ENCODE data around the gene NDUFV3.
"Not testable (repeated sequence)": the region's sequence is repeated elsewhere in the genome, so short reads cannot be mapped to it uniquely, and the experiment has no call there.

NDUFV3 gene

GRCh38 chr21:42868196-42868595 is 24.9 kb upstream of the NDUFV3 start:
- H3K36me3 ChIP-seq = peaks cover 70 to 96% (median 81%) of the 10 kb centered on the region in 11 experiments
- H3K4me1 ChIP-seq = peaks cover 15 to 53% (median 43%) of the 10 kb centered on the region in 10 experiments
- peaks cover 21 to 100% (median 99%) of the 10 kb centered on the region in 11 experiments; a peak in 21 of 22 replicates for H4K20me1 ChIP-seq
- H3K27ac ChIP-seq = no peak overlapping the region
- no peaks in the 10 kb centered on the region for H3K9me3 ChIP-seq (replicated peaks in 1 of 11)
- TF ChIP-seq Cebpa-rat (IDR thresholded peaks at IDR 0.05) = no peak
- H3K9ac ChIP-seq = no peak overlapping the region
- H3K4me3 ChIP-seq = no peak overlapping the region
- peak overlapping the region in 7 of 11 experiments; percentile 74 to 96 (median 85); a peak in 7 of 22 replicates for H3K4me2 ChIP-seq
- H3K27me3 ChIP-seq = no peaks in the 10 kb centered on the region

GRCh38 chr21:42873096-42873495 is 20.0 kb upstream of the NDUFV3 start:
- Histone ChIP-seq H3K27me3 (no peaks in the 10 kb centered on the region), H3K36me3 (peaks cover 75 to 97% (median 91%) of the 10 kb centered on the region in 11 experiments), H3K9ac (no peak overlapping the region), H3K27ac (no peak overlapping the region), H4K20me1 (peaks cover 0 to 100% (median 72%) of the 10 kb centered on the region in 11 experiments; a peak in 19 of 22 replicates), H3K4me3 (no peak overlapping the region), H3K4me2 (no peak overlapping the region), H3K4me1 (peaks cover 6 to 16% (median 12%) of the 10 kb centered on the region in 10 experiments), H3K9me3 (replicated peaks in 1 of 11) (no peaks in the 10 kb centered on the region)
- TF ChIP-seq Cebpa-rat (IDR thresholded peaks at IDR 0.05) = no peak

- H3K9ac ChIP-seq; H3K4me3 ChIP-seq; H3K9me3 ChIP-seq (replicated peaks in 1 of 11); H3K27ac ChIP-seq; H3K27me3 ChIP-seq; H3K4me2 ChIP-seq: not testable (repeated sequence)
- peaks cover 48 to 70% (median 64%) of the 10 kb centered on the region in 11 experiments for H3K36me3 ChIP-seq
- H4K20me1 ChIP-seq = peaks cover 0 to 83% (median 45%) of the 10 kb centered on the region in 11 experiments; a peak in 18 of 22 replicates
- H3K4me1 ChIP-seq = peaks cover 14 to 24% (median 19%) of the 10 kb centered on the region in 10 experiments
Measured at GRCh38 chr21:42875811-42876210, 17.3 kb upstream of the NDUFV3 start.

- peaks cover 20 to 41% (median 36%) of the 10 kb centered on the region in 11 experiments for H3K36me3 ChIP-seq
Measured at GRCh38 chr21:42878678-42878992, 14.5 kb upstream of the NDUFV3 start.

GRCh38 chr21:42878993-42879787 is 13.9 kb upstream of the NDUFV3 start, which contains the start of gene WDR4:
WDR4 (minus strand) TSS chr21:42879539; CDS start chr21:42879495, 44 bp downstream.
- peaks cover 0 to 5% (median 0%) of the 10 kb centered on the region in 11 experiments; a peak in 3 of 22 replicates for H3K9me3 ChIP-seq (replicated peaks in 1 of 11)
- peaks cover 14 to 26% (median 19%) of the 10 kb centered on the region in 10 experiments for H3K4me1 ChIP-seq
- peak within 1 kb of the TSS; percentile 79 to 100 (median 91) for H3K4me3 ChIP-seq
- H3K27me3 ChIP-seq = no peaks in the 10 kb centered on the region
- H3K4me2 ChIP-seq = peak within 1 kb of the TSS; percentile 83 to 96 (median 92)
- H4K20me1 ChIP-seq = peaks cover 0 to 49% (median 16%) of the 10 kb centered on the region in 11 experiments; a peak in 12 of 22 replicates
- peak within 1 kb of the TSS; percentile 73 to 99 (median 93) for H3K27ac ChIP-seq
- no peak for TF ChIP-seq Cebpa-rat (IDR thresholded peaks at IDR 0.05)
- H3K36me3 ChIP-seq = peaks cover 17 to 36% (median 30%) of the 10 kb centered on the region in 11 experiments; a peak in 21 of 22 replicates
- H3K9ac ChIP-seq = peak within 1 kb of the TSS; percentile 81 to 99 (median 92)

More at GRCh38 chr21:42878678-42878992, 14.5 kb upstream of the NDUFV3 start:
- Histone ChIP-seq H3K27me3 (no peaks in the 10 kb centered on the region), H3K9me3 (replicated peaks in 1 of 11) (peaks cover 0 to 5% (median 0%) of the 10 kb centered on the region in 11 experiments; a peak in 3 of 22 replicates), H3K4me3 (peak overlapping the region; percentile 79 to 100 (median 91)), H3K4me2 (peak overlapping the region; percentile 71 to 96 (median 91)), H3K9ac (peak overlapping the region; percentile 81 to 99 (median 92)), H4K20me1 (peaks cover 0 to 55% (median 18%) of the 10 kb centered on the region in 11 experiments; a peak in 16 of 22 replicates), H3K4me1 (peaks cover 14 to 26% (median 19%) of the 10 kb centered on the region in 10 experiments), H3K27ac (peak overlapping the region in 10 of 11 experiments; percentile 83 to 99 (median 94); a peak in 21 of 22 replicates)
- TF ChIP-seq Cebpa-rat (IDR thresholded peaks at IDR 0.05) = no peak

- H3K4me1 ChIP-seq = peaks cover 14 to 26% (median 19%) of the 10 kb centered on the region in 10 experiments
- peak overlapping the region; percentile 81 to 99 (median 92); a peak in 21 of 22 replicates for H3K9ac ChIP-seq
- peak overlapping the region; percentile 73 to 93 (median 91) for H3K4me2 ChIP-seq
- H3K9me3 ChIP-seq (replicated peaks in 1 of 11) = peaks cover 0 to 5% (median 0%) of the 10 kb centered on the region in 11 experiments; a peak in 3 of 22 replicates
- peaks cover 0 to 38% (median 16%) of the 10 kb centered on the region in 11 experiments; a peak in 12 of 22 replicates for H4K20me1 ChIP-seq
- TF ChIP-seq Cebpa-rat (IDR thresholded peaks at IDR 0.05) = no peak
- peak overlapping the region; percentile 79 to 100 (median 91) for H3K4me3 ChIP-seq
- H3K36me3 ChIP-seq = peaks cover 11 to 24% (median 19%) of the 10 kb centered on the region in 11 experiments; a peak in 21 of 22 replicates
- H3K27ac ChIP-seq = peak overlapping the region in 7 of 11 experiments; percentile 84 to 99 (median 97); a peak in 11 of 22 replicates
- no peaks in the 10 kb centered on the region for H3K27me3 ChIP-seq
Measured at GRCh38 chr21:42880352-42880751, 12.8 kb upstream of the NDUFV3 start.

- TF ChIP-seq Cebpa-rat (IDR thresholded peaks at IDR 0.05) = no peak
- Histone ChIP-seq H3K27me3 (no peaks in the 10 kb centered on the region), H3K4me3 (no peak overlapping the region), H3K9me3 (replicated peaks in 1 of 11) (peaks cover 0 to 5% (median 0%) of the 10 kb centered on the region in 11 experiments; a peak in 3 of 22 replicates), H3K27ac (no peak overlapping the region), H3K36me3 (no peaks in the 10 kb centered on the region), H3K4me1 (peaks cover 7 to 12% (median 9%) of the 10 kb centered on the region in 10 experiments; a peak in 19 of 20 replicates), H3K4me2 (no peak overlapping the region), H4K20me1 (peaks cover 0 to 2% (median 0%) of the 10 kb centered on the region in 11 experiments; a peak in 2 of 22 replicates), H3K9ac (no peak overlapping the region)
Measured at GRCh38 chr21:42883921-42884320, 9.2 kb upstream of the NDUFV3 start.

GRCh38 chr21:42887326-42887725 is 5.8 kb upstream of the NDUFV3 start:
- Histone ChIP-seq H3K4me2 (no peak overlapping the region), H4K20me1 (no peaks in the 10 kb centered on the region), H3K4me3 (no peak overlapping the region), H3K27me3 (no peaks in the 10 kb centered on the region), H3K4me1 (peaks cover 2 to 4% (median 2%) of the 10 kb centered on the region in 10 experiments; a peak in 18 of 20 replicates), H3K27ac (no peak overlapping the region), H3K9me3 (replicated peaks in 1 of 11) (no peaks in the 10 kb centered on the region), H3K9ac (no peak overlapping the region), H3K36me3 (no peaks in the 10 kb centered on the region)
- TF ChIP-seq Cebpa-rat (IDR thresholded peaks at IDR 0.05) = no peak

GRCh38 chr21:42892582-42892930 is 553 bp upstream of the NDUFV3 start:
- Histone ChIP-seq H3K4me3 (peak overlapping the region; percentile 72 to 99 (median 92)), H3K9ac (peak overlapping the region; percentile 87 to 97 (median 93); a peak in 21 of 22 replicates), H3K4me2 (peak overlapping the region; percentile 77 to 97 (median 87)), H3K27ac (peak overlapping the region; percentile 24 to 94 (median 86); a peak in 21 of 22 replicates), H3K36me3 (peaks cover 17 to 27% (median 22%) of the 10 kb centered on the region in 11 experiments), H3K27me3 (no peaks in the 10 kb centered on the region), H3K4me1 (peaks cover 4 to 8% (median 6%) of the 10 kb centered on the region in 10 experiments; a peak in 18 of 20 replicates), H4K20me1 (peaks cover 0 to 35% (median 23%) of the 10 kb centered on the region in 11 experiments; a peak in 11 of 22 replicates), H3K9me3 (replicated peaks in 1 of 11) (no peaks in the 10 kb centered on the region)
- no peak for TF ChIP-seq Cebpa-rat (IDR thresholded peaks at IDR 0.05)

All from BLaER1 treated with 17β-estradiol and CSF1 and Interleukin-3, amounts not matched to agents 10 nM and 100 nM (cell line).